ENCODE data around the gene CALHM2. TPM values are rescaled to one million over a fixed set of nuclear protein-coding genes. Genes with fewer than 3 reads are reported as not detected.

The CALHM2 gene
- total RNA-seq, 1 donor from 2014 or later: not detected

- TF ChIP-seq CTCF (conservative IDR thresholded peaks at IDR 0.05): no peak
- no peaks in the 10 kb centered on the region for H3K27me3 Mint-ChIP-seq (ENCODE audit: low read depth)
Measured at GRCh38 chr10:103457896-103458583, 5.9 kb upstream of the CALHM2 start.

GRCh38 chr10:103457176-103457712 is 5.1 kb upstream of the CALHM2 start:
- Mint-ChIP-seq H3K27me3 (ENCODE audit: low read depth) (no peaks in the 10 kb centered on the region), H3K36me3 (ENCODE audit: low read depth) (no peaks in the 10 kb centered on the region), H3K4me1 (no peaks in the 10 kb centered on the region), H3K9me3 (no peaks in the 10 kb centered on the region), H3K27ac (ENCODE audit: unreplicated experiment) (no peak overlapping the region), H3K4me3 (no peak overlapping the region)
- TF ChIP-seq CTCF (conservative IDR thresholded peaks at IDR 0.05): no peak
- no peak for DNase-seq (ENCODE audit: low read depth, low spot score)

More at GRCh38 chr10:103457896-103458583, 5.9 kb upstream of the CALHM2 start:
- no peak for DNase-seq (ENCODE audit: low read depth, low spot score)
- Mint-ChIP-seq H3K27ac (ENCODE audit: unreplicated experiment) (no peak overlapping the region), H3K9me3 (no peaks in the 10 kb centered on the region), H3K4me3 (no peak overlapping the region), H3K4me1 (no peaks in the 10 kb centered on the region), H3K36me3 (ENCODE audit: low read depth) (no peaks in the 10 kb centered on the region)

- no peak for DNase-seq (ENCODE audit: low read depth, low spot score)
- Mint-ChIP-seq H3K9me3 (no peaks in the 10 kb centered on the region), H3K4me3 (no peak overlapping the region), H3K4me1 (no peaks in the 10 kb centered on the region), H3K27me3 (ENCODE audit: low read depth) (no peaks in the 10 kb centered on the region), H3K36me3 (ENCODE audit: low read depth) (no peaks in the 10 kb centered on the region), H3K27ac (ENCODE audit: unreplicated experiment) (no peak overlapping the region)
- no peak for TF ChIP-seq CTCF (conservative IDR thresholded peaks at IDR 0.05)
Measured at GRCh38 chr10:103456074-103456660, 4.0 kb upstream of the CALHM2 start.

- Mint-ChIP-seq H3K4me3 (no peak overlapping the region), H3K4me1 (no peaks in the 10 kb centered on the region), H3K9me3 (no peaks in the 10 kb centered on the region), H3K27me3 (ENCODE audit: low read depth) (no peaks in the 10 kb centered on the region), H3K36me3 (ENCODE audit: low read depth) (no peaks in the 10 kb centered on the region), H3K27ac (ENCODE audit: unreplicated experiment) (no peak overlapping the region)
- DNase-seq (ENCODE audit: low read depth, low spot score): no peak
- TF ChIP-seq CTCF (conservative IDR thresholded peaks at IDR 0.05): no peak
Measured at GRCh38 chr10:103455235-103455634, 3.1 kb upstream of the CALHM2 start.

GRCh38 chr10:103454026-103454425 is 1.9 kb upstream of the CALHM2 start:
- Mint-ChIP-seq H3K36me3 (ENCODE audit: low read depth) (no peaks in the 10 kb centered on the region), H3K27me3 (ENCODE audit: low read depth) (no peaks in the 10 kb centered on the region), H3K9me3 (no peaks in the 10 kb centered on the region), H3K4me3 (no peak overlapping the region), H3K27ac (ENCODE audit: unreplicated experiment) (no peak overlapping the region), H3K4me1 (no peaks in the 10 kb centered on the region)
- TF ChIP-seq CTCF (conservative IDR thresholded peaks at IDR 0.05): no peak
- DNase-seq (ENCODE audit: low read depth, low spot score): no peak
